ENCODE measurements around the gene FABP3.
A peak's percentile ranks its signal among the peaks of the same experiment; 100 is the strongest.

Gene FABP3

GRCh38 chr1:31373056-31373896, at the start of gene FABP3:
Gene FABP3, minus strand, starts transcription at chr1:31373076. Its CDS starts 62 bp downstream, at chr1:31373014.
- no peak for DNase-seq (ENCODE audit: low read depth in 3 of 3)

GRCh38 chr1:31421371-31422040, 48.6 kb upstream of the FABP3 start:
- no peak for DNase-seq (ENCODE audit: low read depth in 3 of 3)

GRCh38 chr1:31420716-31421115, 47.8 kb upstream of the FABP3 start:
- DNase-seq (ENCODE audit: low read depth in 3 of 3), result no peak

- DNase-seq (ENCODE audit: low read depth in 3 of 3), result no peak
These were observed 45.9 kb upstream of the FABP3 start for GRCh38 chr1:31418626-31419323.

GRCh38 chr1:31417148-31417547, 44.3 kb upstream of the FABP3 start:
- no peak for DNase-seq (ENCODE audit: low read depth in 3 of 3)

- no peak for DNase-seq (ENCODE audit: low read depth in 3 of 3)
These were observed 43.3 kb upstream of the FABP3 start for GRCh38 chr1:31416101-31416736.

- DNase-seq (ENCODE audit: low read depth in 3 of 3), result no peak
These were observed 42.8 kb upstream of the FABP3 start for GRCh38 chr1:31415658-31416057.

- no peak for DNase-seq (ENCODE audit: low read depth in 3 of 3)
These were observed 42.1 kb upstream of the FABP3 start for GRCh38 chr1:31414980-31415370.

GRCh38 chr1:31413405-31414001, 40.6 kb upstream of the FABP3 start:
- DNase-seq (ENCODE audit: low read depth in 3 of 3), result no peak

- DNase-seq (ENCODE audit: low read depth in 3 of 3), result peak in 1 of 3 experiments; percentile 17
These were observed 40.0 kb upstream of the FABP3 start, which contains the start of gene SERINC2 for GRCh38 chr1:31412732-31413404. Gene SERINC2, plus strand, starts transcription at chr1:31413213. Its CDS starts 53 bp downstream, at chr1:31413266.

- no peak for DNase-seq (ENCODE audit: low read depth in 3 of 3)
These were observed 39.3 kb upstream of the FABP3 start for GRCh38 chr1:31412205-31412604.

GRCh38 chr1:31410871-31411270, 38.0 kb upstream of the FABP3 start:
- no peak for DNase-seq (ENCODE audit: low read depth in 3 of 3)

- DNase-seq (ENCODE audit: low read depth in 3 of 3), result no peak
These were observed 37.3 kb upstream of the FABP3 start for GRCh38 chr1:31409946-31410858.

- no peak for DNase-seq (ENCODE audit: low read depth in 3 of 3)
These were observed 36.0 kb upstream of the FABP3 start for GRCh38 chr1:31408788-31409318.

GRCh38 chr1:31407029-31407626, 34.3 kb upstream of the FABP3 start:
- DNase-seq (ENCODE audit: low read depth in 3 of 3), result no peak

- no peak for DNase-seq (ENCODE audit: low read depth in 3 of 3)
These were observed 32.8 kb upstream of the FABP3 start for GRCh38 chr1:31405578-31406245.

GRCh38 chr1:31401241-31401640, 28.4 kb upstream of the FABP3 start:
- no peak for DNase-seq (ENCODE audit: low read depth in 3 of 3)

GRCh38 chr1:31400393-31400792, 27.5 kb upstream of the FABP3 start:
- no peak for DNase-seq (ENCODE audit: low read depth in 3 of 3)

GRCh38 chr1:31399976-31400375, 27.1 kb upstream of the FABP3 start:
- no peak for DNase-seq (ENCODE audit: low read depth in 3 of 3)
